Left kidney (tissue), 2 donors: ENCODE measurements around the gene AP2M1. TPM values are rescaled to one million over a fixed set of nuclear protein-coding genes. Genes with fewer than 3 reads are reported as not detected.

Experiments used
- DNase-seq: peaks from one replicate; pipeline ENCODE4 v3.0.0-alpha.2; 2013
- polyA plus RNA-seq: library from polyadenylated mRNA; unstranded; fragments of 120-200 nt; gene quantifications from one replicate; pipeline ENCODE4 v1.2.1, GENCODE V29; 2013; ENCODE audit not compliant: insufficient read length

AP2M1 gene
- polyA plus RNA-seq, 1 donor = 380 TPM

GRCh38 chr3:184223946-184224345 lies 49.3 kb downstream of the AP2M1 start:
- no peak for DNase-seq

GRCh38 chr3:184227481-184227935 lies 52.9 kb downstream of the AP2M1 start:
- DNase-seq = no peak

GRCh38 chr3:184228376-184229137 lies 53.9 kb downstream of the AP2M1 start:
- no peak for DNase-seq

GRCh38 chr3:184229394-184230080 lies 54.9 kb downstream of the AP2M1 start, which contains the start of gene VWA5B2:
Gene VWA5B2 (plus strand): TSS chr3:184229585. CDS start chr3:184230529, 944 bp downstream.
- DNase-seq = peak; percentile 43

GRCh38 chr3:184230081-184230602 lies 55.5 kb downstream of the AP2M1 start:
- no peak for DNase-seq

GRCh38 chr3:184230603-184231528 lies 56.2 kb downstream of the AP2M1 start:
- no peak for DNase-seq

GRCh38 chr3:184231671-184232070 lies 57.0 kb downstream of the AP2M1 start:
- DNase-seq = no peak

- DNase-seq = no peak
These were observed 58.6 kb downstream of the AP2M1 start for GRCh38 chr3:184233127-184233843.

Other genes with a start within 250 kb of the AP2M1 start
- 68.0 TPM for gene ABCC5, start 157.0 kb upstream of the AP2M1 start, polyA plus RNA-seq
- not detected for gene HTR3D, start 143.1 kb upstream of the AP2M1 start, polyA plus RNA-seq
- not detected for gene HTR3C, start 121.8 kb upstream of the AP2M1 start, polyA plus RNA-seq
- not detected for gene HTR3E, start 77.8 kb upstream of the AP2M1 start, polyA plus RNA-seq
- 54.6 TPM for gene EIF2B5, start 39.5 kb upstream of the AP2M1 start, polyA plus RNA-seq
- 83.6 TPM for gene DVL3, start 19.5 kb upstream of the AP2M1 start, polyA plus RNA-seq
- gene ABCF3, start 11.3 kb downstream of the AP2M1 start, polyA plus RNA-seq = 65.4 TPM
- gene VWA5B2, start 54.7 kb downstream of the AP2M1 start, polyA plus RNA-seq = 2.2 TPM
- 37.0 TPM for gene ALG3, start 74.1 kb downstream of the AP2M1 start, polyA plus RNA-seq
- gene EEF1AKMT4, start 74.8 kb downstream of the AP2M1 start, polyA plus RNA-seq = 2.2 TPM
- 0.25 TPM for gene CAMK2N2, start 86.7 kb downstream of the AP2M1 start, polyA plus RNA-seq
- not detected for gene ECE2, start 101.2 kb downstream of the AP2M1 start, polyA plus RNA-seq
- gene PSMD2, start 124.4 kb downstream of the AP2M1 start, polyA plus RNA-seq = 252 TPM
- gene EIF4G1, start 139.8 kb downstream of the AP2M1 start, polyA plus RNA-seq = 178 TPM
- 9.9 TPM for gene FAM131A, start 162.7 kb downstream of the AP2M1 start, polyA plus RNA-seq
- 13.1 TPM for gene CLCN2, start 186.8 kb downstream of the AP2M1 start, polyA plus RNA-seq
- gene POLR2H, start 186.9 kb downstream of the AP2M1 start, polyA plus RNA-seq = 106 TPM
- gene THPO, start 203.4 kb downstream of the AP2M1 start, polyA plus RNA-seq = 3.3 TPM
- gene CHRD, start 205.2 kb downstream of the AP2M1 start, polyA plus RNA-seq = 10.6 TPM